ENCODE results near the gene PPDPF.

DNA sequence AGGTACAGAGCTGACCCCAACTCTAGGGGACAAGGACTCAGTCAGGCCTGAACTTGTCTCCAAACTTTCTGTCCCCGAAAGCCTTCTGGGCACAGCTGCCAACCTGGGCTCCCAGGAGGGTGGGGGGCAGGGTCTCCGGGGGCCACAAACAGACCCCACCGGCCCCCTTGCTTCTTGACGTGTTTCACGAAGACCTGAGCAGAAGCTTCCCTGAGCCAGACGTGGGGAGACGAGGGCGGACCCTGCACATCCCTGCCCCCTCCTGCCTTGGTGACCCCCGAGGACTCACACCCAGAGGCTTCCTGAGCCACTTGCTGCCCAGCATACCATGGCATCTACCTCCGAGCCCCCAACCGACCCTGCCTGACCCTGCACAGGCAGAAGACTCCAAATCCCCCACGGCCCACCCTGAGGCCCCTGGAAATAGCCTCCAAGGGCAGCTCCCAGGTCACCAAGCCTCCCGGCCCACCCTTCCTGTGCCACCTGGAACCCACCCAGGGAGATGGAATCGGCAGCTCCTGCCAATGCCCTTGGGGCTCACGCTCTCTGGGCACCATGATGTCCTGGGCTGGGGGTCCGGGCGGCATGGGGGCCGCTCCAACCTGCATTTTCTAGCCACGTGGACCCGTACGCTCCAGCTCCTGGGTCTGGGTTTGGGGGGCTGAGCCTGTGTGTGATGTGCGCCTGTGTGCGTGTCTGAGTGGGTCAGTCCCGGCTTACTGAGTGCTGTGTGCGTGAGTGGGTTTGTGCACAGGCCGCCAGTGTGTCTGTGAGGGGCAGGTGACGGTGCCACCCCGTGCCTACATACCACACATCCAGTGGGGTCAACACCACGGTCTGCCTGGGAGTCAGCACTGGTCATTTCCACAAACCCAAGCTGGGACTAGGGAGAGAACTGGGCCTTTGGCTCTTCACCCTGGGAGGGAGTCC, 19.1 kb downstream of the PPDPF start:
- TF ChIP-seq, protein P1, sequence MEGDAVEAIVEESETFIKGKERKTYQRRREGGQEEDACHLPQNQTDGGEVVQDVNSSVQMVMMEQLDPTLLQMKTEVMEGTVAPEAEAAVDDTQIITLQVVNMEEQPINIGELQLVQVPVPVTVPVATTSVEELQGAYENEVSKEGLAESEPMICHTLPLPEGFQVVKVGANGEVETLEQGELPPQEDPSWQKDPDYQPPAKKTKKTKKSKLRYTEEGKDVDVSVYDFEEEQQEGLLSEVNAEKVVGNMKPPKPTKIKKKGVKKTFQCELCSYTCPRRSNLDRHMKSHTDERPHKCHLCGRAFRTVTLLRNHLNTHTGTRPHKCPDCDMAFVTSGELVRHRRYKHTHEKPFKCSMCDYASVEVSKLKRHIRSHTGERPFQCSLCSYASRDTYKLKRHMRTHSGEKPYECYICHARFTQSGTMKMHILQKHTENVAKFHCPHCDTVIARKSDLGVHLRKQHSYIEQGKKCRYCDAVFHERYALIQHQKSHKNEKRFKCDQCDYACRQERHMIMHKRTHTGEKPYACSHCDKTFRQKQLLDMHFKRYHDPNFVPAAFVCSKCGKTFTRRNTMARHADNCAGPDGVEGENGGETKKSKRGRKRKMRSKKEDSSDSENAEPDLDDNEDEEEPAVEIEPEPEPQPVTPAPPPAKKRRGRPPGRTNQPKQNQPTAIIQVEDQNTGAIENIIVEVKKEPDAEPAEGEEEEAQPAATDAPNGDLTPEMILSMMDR (conservative IDR thresholded peaks at IDR 0.05; ENCODE audit: low read depth, low read length), result no peak
- no peak for TF ChIP-seq EZH2 (IDR thresholded peaks at IDR 0.05; ENCODE audit: low read length, unreplicated experiment)
